CD14-positive monocyte (primary cell): ENCODE data around the gene TRAPPC8. TPM values are rescaled to one million over a fixed set of nuclear protein-coding genes. Genes with fewer than 3 reads are reported as not detected.

Source experiments
- DNase-seq, 3 donors: peaks; one replicate each; pipeline ENCODE4 v3.0.0-alpha.2; 2011 to 2022
- H2AFZ ChIP-seq: 2 replicates; pipeline ENCODE4 v1.6.0; 2012; ENCODE audit warnings: mild to moderate bottlenecking, low read depth, low read length, inconsistent platforms; ENCODE audit not compliant: insufficient read depth, poor library complexity, severe bottlenecking
- H3K27ac ChIP-seq, 2 donors: 1 replicate in 1 of 2; 2 replicates in 1 of 2; pipeline ENCODE4 v1.5.1; 2012 to 2013; ENCODE audit warnings: low read length in 2 of 2, control low read depth in 1 of 2, inconsistent platforms in 1 of 2, low read depth in 1 of 2, mild to moderate bottlenecking in 1 of 2
- H3K27me3 ChIP-seq, 2 donors: one replicate each; pipeline versions ENCODE4 v1.6.0 to v1.6.1; 2011 to 2013; ENCODE audit warnings: low read length in 2 of 2; ENCODE audit not compliant: control insufficient read depth in 2 of 2, insufficient read depth in 2 of 2
- H3K36me3 ChIP-seq, 2 donors: replicated peaks in 1 of 2; 1 replicate in 1 of 2; 2 replicates in 1 of 2; pipeline versions ENCODE4 v1.5.1 to v1.6.1; 2012 to 2013; ENCODE audit warnings: low read length in 2 of 2, control low read depth in 1 of 2, inconsistent platforms in 1 of 2, mild to moderate bottlenecking in 1 of 2; ENCODE audit not compliant: insufficient read depth in 2 of 2, control insufficient read depth in 1 of 2
- H3K4me1 ChIP-seq, 2 donors: 1 replicate in 1 of 2; 2 replicates in 1 of 2; pipeline versions ENCODE4 v1.5.1 to v1.6.1; 2012 to 2013; ENCODE audit warnings: low read length in 2 of 2, control low read depth in 1 of 2, inconsistent platforms in 1 of 2, mild to moderate bottlenecking in 1 of 2, moderate library complexity in 1 of 2; ENCODE audit not compliant: insufficient read depth in 2 of 2, control insufficient read depth in 1 of 2
- H3K4me2 ChIP-seq: replicated peaks from 2 replicates; pipeline ENCODE3; 2012; ENCODE audit warnings: low read length, moderate library complexity, mild to moderate bottlenecking; ENCODE audit not compliant: poor library complexity, severe bottlenecking; ENCODE audit errors: extremely low read depth
- H3K4me3 ChIP-seq, 3 experiments: fragments of 200-600 bp in 1 of 3; sonication (generic) in 1 of 3; replicated peaks in 1 of 3; 1 replicate in 2 of 3; 2 replicates in 1 of 3; pipeline ENCODE4 v1.5.1; 2011 to 2013; ENCODE audit warnings: low read length in 3 of 3, mild to moderate bottlenecking in 3 of 3, control low read depth in 2 of 3, low read depth in 2 of 3, inconsistent platforms in 1 of 3, moderate library complexity in 1 of 3
- H3K79me2 ChIP-seq: 2 replicates; pipeline ENCODE4 v1.6.0; 2012; ENCODE audit warnings: mild to moderate bottlenecking, control low read depth, inconsistent platforms, low read length, moderate library complexity; ENCODE audit not compliant: insufficient read depth
- H3K9ac ChIP-seq: 2 replicates; pipeline ENCODE4 v1.6.0; 2017; ENCODE audit warnings: low read length, mild to moderate bottlenecking; ENCODE audit not compliant: insufficient read depth, poor library complexity, severe bottlenecking
- H3K9me3 ChIP-seq, 2 donors: replicated peaks in 1 of 2; 1 replicate in 1 of 2; 2 replicates in 1 of 2; pipeline versions ENCODE4 v1.5.1 to v1.6.1; 2012 to 2013; ENCODE audit warnings: low read length in 2 of 2, control low read depth in 1 of 2; ENCODE audit not compliant: control insufficient read depth in 1 of 2, insufficient read depth in 1 of 2
- H4K20me1 ChIP-seq: 2 replicates; pipeline ENCODE4 v1.6.0; 2012; ENCODE audit warnings: mild to moderate bottlenecking, low read length, control low read depth, moderate library complexity; ENCODE audit not compliant: insufficient read depth
- H3K27ac Mint-ChIP-seq, 7 donors: one replicate each; pipeline ENCODE4 v1.8.0; 2020; ENCODE audit warnings: mild to moderate bottlenecking in 7 of 7, mixed read lengths in 7 of 7, moderate library complexity in 6 of 7, inconsistent platforms in 2 of 7
- H3K27me3 Mint-ChIP-seq, 3 donors: one replicate each; pipeline ENCODE4 v1.8.0; 2021 to 2022; ENCODE audit warnings: low read depth in 3 of 3, mild to moderate bottlenecking in 3 of 3, mixed read lengths in 3 of 3, moderate library complexity in 3 of 3, inconsistent platforms in 1 of 3
- H3K36me3 Mint-ChIP-seq, 2 donors: one replicate each; pipeline ENCODE4 v1.8.0; 2020; ENCODE audit warnings: mixed read lengths in 2 of 2, inconsistent platforms in 1 of 2, mild to moderate bottlenecking in 1 of 2
- H3K4me1 Mint-ChIP-seq: one replicate; pipeline ENCODE4 v1.8.0; 2020; ENCODE audit warnings: mild to moderate bottlenecking, mixed read lengths
- H3K4me3 Mint-ChIP-seq, 2 donors: one replicate each; pipeline ENCODE4 v1.8.0; 2020; ENCODE audit warnings: mild to moderate bottlenecking in 2 of 2, mixed read lengths in 2 of 2, moderate library complexity in 1 of 2
- H3K9me3 Mint-ChIP-seq, 7 donors: one replicate each; pipeline ENCODE4 v1.8.0; 2020 to 2022; ENCODE audit warnings: mixed read lengths in 7 of 7, mild to moderate bottlenecking in 6 of 7, moderate library complexity in 6 of 7, inconsistent platforms in 2 of 7
- CTCF ChIP-seq: fragments of 200-600 bp; IDR thresholded peaks from one replicate; pipeline ENCODE4 v1.8.0; 2022; ENCODE audit warnings: antibody characterized with exemption, mild to moderate bottlenecking
- WGBS: methylation state at CpG from one replicate; pipeline ENCODE4 v1.1.5; 2013; ENCODE audit warnings: missing lambda C conversion rate; ENCODE audit not compliant: insufficient coverage; 5-methylcytosine and 5-hydroxymethylcytosine counted together
- intact Hi-C, 2 donors: fragments of 100-400 bp; cut with micrococcal nuclease; formaldehyde crosslinking; loops; one replicate each; pipeline versions ENCODE4 v1.15.0 to v1.15.1; 2023
- polyA plus RNA-seq, 3 donors: library from polyadenylated mRNA; depleted of rRNA in 1 of 3; unstranded in 2 of 3; stranded (reverse) in 1 of 3; fragments of 300-500 nt in 2 of 3; fragments of >200 nt in 1 of 3; fragmentation: Illumina TruSeq in 2 of 3; gene quantifications; 1 replicate in 2 of 3; 2 replicates in 1 of 3; pipeline ENCODE4 v1.2.3, GENCODE V29; 2012 to 2021

TRAPPC8 gene
- polyA plus RNA-seq, 3 donors = 16.2 to 52.7 (median 22.1) TPM

DNA sequence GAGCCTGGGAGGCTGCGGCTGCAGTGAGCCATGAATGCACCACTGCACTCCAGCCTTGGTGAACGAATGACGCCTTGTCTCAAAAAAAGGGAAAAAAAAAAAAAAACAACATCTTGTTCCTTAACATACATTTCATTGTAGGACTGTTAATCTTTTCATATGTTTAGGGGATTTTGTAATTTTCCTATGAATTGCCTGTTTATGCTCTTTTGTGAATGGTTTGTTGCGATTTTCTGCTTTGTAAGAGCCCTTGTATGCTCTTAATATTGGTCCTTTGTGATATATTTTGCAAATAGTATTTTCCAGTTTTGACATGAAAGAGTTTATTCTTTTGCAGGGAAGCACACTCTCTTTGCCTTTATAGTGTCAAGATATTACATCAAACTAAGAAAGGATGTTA, 50.0 kb downstream of the TRAPPC8 start:
- Mint-ChIP-seq H3K4me1 (no peaks in the 10 kb centered on the region), H3K27me3 (no peaks in the 10 kb centered on the region), H3K9me3 (no peaks in the 10 kb centered on the region), H3K4me3 (no peak overlapping the region), H3K27ac (no peak overlapping the region), H3K36me3 (peaks cover 68 to 69% of the 10 kb centered on the region in 2 donors)
- Histone ChIP-seq H3K79me2 (no peaks in the 10 kb centered on the region), H3K4me3 (no peak overlapping the region), H3K36me3 (peaks cover 88 to 94% of the 10 kb centered on the region in 2 donors), H3K27me3 (no peaks in the 10 kb centered on the region), H4K20me1 (peaks cover 11% of the 10 kb centered on the region), H3K27ac (no peak overlapping the region), H3K9me3 (no peaks in the 10 kb centered on the region), H3K4me1 (no peaks in the 10 kb centered on the region), H3K4me2 (no peak overlapping the region), H3K9ac (no peak overlapping the region), H2AFZ (no peak overlapping the region)
- no CpG with 5 or more reads among the region's 4 CpGs for WGBS
- no peak for TF ChIP-seq CTCF
- intact Hi-C loops = no loop called here
- no peak for DNase-seq

- no peak overlapping the region for H3K9ac ChIP-seq
- peaks cover 86 to 94% of the 10 kb centered on the region in 2 donors for H3K36me3 ChIP-seq
- H3K4me1 ChIP-seq = no peaks in the 10 kb centered on the region
- H3K9me3 ChIP-seq = no peaks in the 10 kb centered on the region
- H3K36me3 Mint-ChIP-seq = peaks cover 73 to 75% of the 10 kb centered on the region in 2 donors
- H3K27me3 ChIP-seq = no peaks in the 10 kb centered on the region
- TF ChIP-seq CTCF = no peak
- WGBS = 100% methylated on average over 1 of the region's 3 CpGs
- H3K4me1 Mint-ChIP-seq = no peaks in the 10 kb centered on the region
- H3K4me2 ChIP-seq = no peak overlapping the region
- no peak overlapping the region for H3K27ac Mint-ChIP-seq
- H3K4me3 ChIP-seq = no peak overlapping the region
- no peaks in the 10 kb centered on the region for H3K79me2 ChIP-seq
- no peak overlapping the region for H3K4me3 Mint-ChIP-seq
- peaks cover 11% of the 10 kb centered on the region for H4K20me1 ChIP-seq
- no peak overlapping the region for H3K27ac ChIP-seq
- H3K27me3 Mint-ChIP-seq = no peaks in the 10 kb centered on the region
- H3K9me3 Mint-ChIP-seq = peaks cover 0 to 2% (median 0%) of the 10 kb centered on the region in 7 donors
- H2AFZ ChIP-seq = no peak overlapping the region
- no peak for DNase-seq
- intact Hi-C loops = no loop called here
Observed at GRCh38 chr18:31891566-31891965, 51.4 kb downstream of the TRAPPC8 start.
